GM12875 (cell line): Measurements from ENCODE around the gene DPP6.
"Not testable (repeated sequence)": the region's sequence is repeated elsewhere in the genome, so short reads cannot be mapped to it uniquely, and the experiment has no call there.

Experiments used
- H3K4me3 ChIP-seq: one replicate; pipeline ENCODE4 v1.5.1; 2011; ENCODE audit warnings: low read depth, low read length, control low read depth

The DPP6 gene

GRCh38 chr7:154051643-154052529 lies at the start of gene DPP6:
TSS of gene DPP6 (plus strand) at chr7:154052398.
- H3K4me3 ChIP-seq = not testable (repeated sequence)

- not testable (repeated sequence) for H3K4me3 ChIP-seq
Measured at GRCh38 chr7:154009423-154009911, 42.7 kb upstream of the DPP6 start.

GRCh38 chr7:154010726-154011568 lies 41.3 kb upstream of the DPP6 start:
- not testable (repeated sequence) for H3K4me3 ChIP-seq

- not testable (repeated sequence) for H3K4me3 ChIP-seq
Measured at GRCh38 chr7:154012800-154013199, 39.4 kb upstream of the DPP6 start.

GRCh38 chr7:154015636-154016035 lies 36.6 kb upstream of the DPP6 start:
- H3K4me3 ChIP-seq = not testable (repeated sequence)

GRCh38 chr7:154018354-154018753 lies 33.8 kb upstream of the DPP6 start:
- not testable (repeated sequence) for H3K4me3 ChIP-seq

GRCh38 chr7:154027805-154028204 lies 24.4 kb upstream of the DPP6 start:
- not testable (repeated sequence) for H3K4me3 ChIP-seq

- H3K4me3 ChIP-seq = not testable (repeated sequence)
Measured at GRCh38 chr7:154030476-154031080, 21.6 kb upstream of the DPP6 start.

GRCh38 chr7:154039466-154040165 lies 12.6 kb upstream of the DPP6 start:
- H3K4me3 ChIP-seq = not testable (repeated sequence)

- not testable (repeated sequence) for H3K4me3 ChIP-seq
Measured at GRCh38 chr7:154050394-154050793, 1.8 kb upstream of the DPP6 start.

- H3K4me3 ChIP-seq = not testable (repeated sequence)
Measured at GRCh38 chr7:154051006-154051642, 1.1 kb upstream of the DPP6 start.

- not testable (repeated sequence) for H3K4me3 ChIP-seq
Measured at GRCh38 chr7:154052530-154053252, 493 bp downstream of the DPP6 start.

- not testable (repeated sequence) for H3K4me3 ChIP-seq
Measured at GRCh38 chr7:154053466-154054312, 1.5 kb downstream of the DPP6 start.

- H3K4me3 ChIP-seq = not testable (repeated sequence)
Measured at GRCh38 chr7:154054664-154055063, 2.5 kb downstream of the DPP6 start.

- not testable (repeated sequence) for H3K4me3 ChIP-seq
Measured at GRCh38 chr7:154055491-154056106, 3.4 kb downstream of the DPP6 start.

- H3K4me3 ChIP-seq = not testable (repeated sequence)
Measured at GRCh38 chr7:154058783-154059182, 6.6 kb downstream of the DPP6 start.

- H3K4me3 ChIP-seq = not testable (repeated sequence)
Measured at GRCh38 chr7:154060551-154060950, 8.4 kb downstream of the DPP6 start.

GRCh38 chr7:154071833-154072232 lies 19.6 kb downstream of the DPP6 start:
- not testable (repeated sequence) for H3K4me3 ChIP-seq
